HCT116 (cell line): ENCODE results near the gene SNX3. TPM values are rescaled to one million over a fixed set of nuclear protein-coding genes. Genes with fewer than 3 reads are reported as not detected.

Source experiments
- ATAC-seq: fragments of 200-7000 bp; cut with Tn5 transposase; 2 replicates; pipeline ENCODE4 v1.9.1; 2020; ENCODE audit warnings: mild to moderate bottlenecking, moderate library complexity
- BruUV-seq: library from RNA; stranded (reverse); fragments of 400-500 nt; replicated peaks from 2 replicates; lab custom pipeline; 2021; lab: Mats Ljungman, UMichigan
- CTCF ChIA-PET: fragments of 300-600 bp; sonication (Branson Sonifier 250); formaldehyde crosslinking; loops from one replicate; lab custom pipeline; 2021; ENCODE audit warnings: antibody characterized with exemption; lab: Charles Lee
- POLR2A ChIA-PET: fragments of 300-600, 350-600 bp; sonication (Branson Sonifier 250); formaldehyde crosslinking; loops from one replicate; lab custom pipeline; 2021; ENCODE audit warnings: antibody characterized with exemption; lab: Charles Lee
- RAD21 ChIA-PET, 2 experiments: fragments of 300-600 bp; sonication (Branson Sonifier 250); formaldehyde crosslinking; loops; one replicate each; lab custom pipeline; 2023; ENCODE audit warnings: low total read pairs in 2 of 2; ENCODE audit not compliant: uncharacterized antibody in 2 of 2, unreplicated experiment in 2 of 2, low non-redundant PET in 1 of 2; lab: Charles Lee
- DNase-seq: peaks from one replicate; pipeline ENCODE4 v3.0.0-alpha.2; 2010; ENCODE audit warnings: low read depth, low spot score
- H2AFZ ChIP-seq: fragments of 200-600 bp; shearing (Covaris generic), sonication (generic); 2 replicates; pipeline ENCODE4 v1.6.1; 2017; ENCODE audit warnings: low read depth, mixed run types, mixed read lengths, antibody characterized with exemption, low read length; ENCODE audit not compliant: poor library complexity, severe bottlenecking
- H3K27ac ChIP-seq: 2 replicates; pipeline ENCODE4 v1.5.1; 2012; ENCODE audit warnings: low read depth, low read length
- H3K27me3 ChIP-seq: fragments of 200-600 bp; sonication (generic); 2 replicates; pipeline ENCODE4 v1.6.1; 2016; ENCODE audit warnings: mixed run types, low read length, mixed read lengths; ENCODE audit not compliant: insufficient read depth
- H3K36me3 ChIP-seq, 2 experiments: fragments of 200-500 bp in 1 of 2; fragments of 200-600 bp in 1 of 2; sonication (Bioruptor generic) in 1 of 2; sonication (generic) in 1 of 2; 2 replicates each; pipeline versions ENCODE4 v1.5.1 to v1.6.1; 2014 to 2016; ENCODE audit warnings: low read length in 2 of 2, inconsistent platforms in 1 of 2, mixed read lengths in 1 of 2, mixed run types in 1 of 2; ENCODE audit not compliant: insufficient read depth in 2 of 2, control insufficient read depth in 1 of 2
- H3K4me1 ChIP-seq, 2 experiments: fragments of 200-600 bp in 1 of 2; sonication (generic) in 1 of 2; 2 replicates each; pipeline versions ENCODE4 v1.5.1 to v1.6.1; 2012 to 2017; ENCODE audit warnings: low read length in 2 of 2, inconsistent platforms in 1 of 2, mild to moderate bottlenecking in 1 of 2, mixed read lengths in 1 of 2, mixed run types in 1 of 2, moderate library complexity in 1 of 2; ENCODE audit not compliant: insufficient read depth in 2 of 2, control insufficient read depth in 1 of 2
- H3K4me2 ChIP-seq: fragments of 200-600 bp; sonication (generic); 2 replicates; pipeline ENCODE4 v1.6.1; 2017; ENCODE audit warnings: mixed run types, low read length, mixed read lengths
- H3K4me3 ChIP-seq, 2 experiments: fragments of 200-600 bp in 1 of 2; sonication (generic) in 1 of 2; replicated peaks in 1 of 2; 2 replicates each; pipeline ENCODE4 v1.5.1; 2011 to 2016; ENCODE audit warnings: low read length in 2 of 2, control low read depth in 1 of 2, low read depth in 1 of 2, mild to moderate bottlenecking in 1 of 2, mixed read lengths in 1 of 2, mixed run types in 1 of 2
- H3K79me2 ChIP-seq: fragments of 200-600 bp; sonication (generic); 2 replicates; pipeline ENCODE4 v1.6.1; 2017; ENCODE audit warnings: mild to moderate bottlenecking, mixed run types, low read length, moderate library complexity, mixed read lengths; ENCODE audit not compliant: insufficient read depth
- H3K9ac ChIP-seq: fragments of 200-600 bp; sonication (generic); 2 replicates; pipeline ENCODE4 v1.6.1; 2016; ENCODE audit warnings: low read length, mixed read lengths
- H3K9me2 ChIP-seq: fragments of 200-600 bp; sonication (generic), shearing (Covaris generic); 2 replicates; pipeline ENCODE4 v1.6.1; 2017; ENCODE audit warnings: mixed run types, mild to moderate bottlenecking, moderate library complexity; ENCODE audit not compliant: insufficient read depth
- H3K9me3 ChIP-seq, 2 experiments: fragments of 200-500 bp in 1 of 2; fragments of 200-600 bp in 1 of 2; sonication (Bioruptor generic) in 1 of 2; sonication (generic) in 1 of 2; 2 replicates each; pipeline ENCODE4 v1.6.1; 2014 to 2017; ENCODE audit warnings: low read length in 2 of 2, mixed read lengths in 2 of 2, inconsistent platforms in 1 of 2, low read depth in 1 of 2, mild to moderate bottlenecking in 1 of 2, mixed run types in 1 of 2, moderate library complexity in 1 of 2; ENCODE audit not compliant: control insufficient read depth in 1 of 2, insufficient read depth in 1 of 2
- H4K20me1 ChIP-seq: fragments of 200-600 bp; sonication (generic), shearing (Covaris generic); 2 replicates; pipeline ENCODE4 v1.6.1; 2017; ENCODE audit warnings: mixed run types, mild to moderate bottlenecking, moderate library complexity; ENCODE audit not compliant: insufficient read depth
- ATF3 ChIP-seq: IDR thresholded peaks from 2 replicates; pipeline ENCODE4 v1.6.1; 2012
- CBX3 ChIP-seq: IDR thresholded peaks from 2 replicates; pipeline ENCODE4 v1.6.1; 2012; ENCODE audit warnings: low read depth
- CEBPB ChIP-seq: IDR thresholded peaks from 2 replicates; pipeline ENCODE4 v1.6.1; 2012; ENCODE audit warnings: low read depth
- CTCF ChIP-seq, 3 experiments: fragments of 200-600 bp in 1 of 3; sonication (generic) in 1 of 3; IDR thresholded peaks in 2 of 3; conservative IDR thresholded peaks in 1 of 3; 2 replicates each; pipeline ENCODE4 v1.5.1; 2012 to 2017; ENCODE audit warnings: low read depth in 2 of 3, low read length in 2 of 3, antibody characterized with exemption in 1 of 3, borderline replicate concordance in 1 of 3, control low read depth in 1 of 3, mild to moderate bottlenecking in 1 of 3, mixed read lengths in 1 of 3, mixed run types in 1 of 3, moderate library complexity in 1 of 3; ENCODE audit not compliant: insufficient read depth in 1 of 3
- FOSL1 ChIP-seq: IDR thresholded peaks from 2 replicates; pipeline ENCODE4 v1.6.1; 2012; ENCODE audit warnings: low read depth
- MAX ChIP-seq: IDR thresholded peaks from 2 replicates; pipeline ENCODE4 v1.6.1; 2012
- POLR2A ChIP-seq: IDR thresholded peaks from 2 replicates; pipeline ENCODE4 v1.7.0; 2011; ENCODE audit warnings: borderline replicate concordance; ENCODE audit not compliant: insufficient read depth, insufficient read length; ENCODE audit errors: extremely low read depth
- RAD21 ChIP-seq: IDR thresholded peaks from 2 replicates; pipeline ENCODE4 v1.6.1; 2012; ENCODE audit warnings: low read depth, mild to moderate bottlenecking
- REST ChIP-seq: IDR thresholded peaks from 2 replicates; pipeline ENCODE4 v1.6.1; 2012; ENCODE audit warnings: low read depth
- SIN3A ChIP-seq: IDR thresholded peaks from 2 replicates; pipeline ENCODE4 v1.6.1; 2012; ENCODE audit warnings: low read depth
- SP1 ChIP-seq: IDR thresholded peaks from 2 replicates; pipeline ENCODE4 v1.6.1; 2012; ENCODE audit warnings: low read depth
- YY1 ChIP-seq: IDR thresholded peaks from 2 replicates; pipeline ENCODE4 v1.6.1; 2011; ENCODE audit warnings: low read length, low read depth, moderate library complexity, mild to moderate bottlenecking; ENCODE audit not compliant: insufficient replicate concordance; ENCODE audit errors: extremely low read depth
- ZNF274 ChIP-seq: fragments of 200-500 bp; sonication (Bioruptor generic); IDR thresholded peaks from 2 replicates; pipeline ENCODE4 v1.6.1; 2014; ENCODE audit warnings: mild to moderate bottlenecking, low read depth, low read length, inconsistent platforms
- intact Hi-C: fragments of 100-400 bp; cut with micrococcal nuclease; formaldehyde crosslinking; loops from 2 replicates; pipeline ENCODE4 v1.10.0; 2022
- total RNA-seq: library from RNA; stranded (reverse); gene quantifications from one replicate; pipeline ENCODE4 v1.2.1, GENCODE V29; 2021; ENCODE audit not compliant: unreplicated experiment

Gene SNX3
- total RNA-seq, 1 experiment from 2014 or later = 111 TPM

- H3K4me1 ChIP-seq = no peaks in the 10 kb centered on the region
- 0 out of 2 replicates have a peak, but pooled peaks cover 6% of the 10 kb centered on the region for H4K20me1 ChIP-seq
- RAD21 ChIA-PET = interaction anchor here (0.6 to 0.7 kb wide), 2 partner anchors 9 to 54 kb away, joined by 3 read pairs; no protein-coding TSS in a partner anchor
- H2AFZ ChIP-seq = no peak overlapping the region
- H3K36me3 ChIP-seq = peaks cover 0 to 2% of the 10 kb centered on the region in 2 experiments; a peak in 1 of 4 replicates
- POLR2A ChIA-PET = no interaction called here
- no peaks in the 10 kb centered on the region for H3K9me2 ChIP-seq
- no peak for DNase-seq
- no peaks in the 10 kb centered on the region for H3K27me3 ChIP-seq
- CTCF ChIA-PET = interaction anchor here (1.7 kb wide), 1 partner anchor 239 kb away, joined by 5 read pairs; no protein-coding TSS in a partner anchor
- no peak overlapping the region for H3K4me3 ChIP-seq
- TF ChIP-seq YY1 = no peak
- no peak for TF ChIP-seq MAX
- no peak for TF ChIP-seq SP1
- TF ChIP-seq ATF3 = no peak
- no peak for TF ChIP-seq ZNF274
- no peak for TF ChIP-seq POLR2A
- BruUV-seq = no TSS peak
- H3K9ac ChIP-seq = no peak overlapping the region
- H3K79me2 ChIP-seq = peaks cover 98% of the 10 kb centered on the region
- H3K9me3 ChIP-seq = no peaks in the 10 kb centered on the region
- intact Hi-C loops = no loop called here
- no peak for ATAC-seq
- H3K4me2 ChIP-seq = no peak overlapping the region
- H3K27ac ChIP-seq = no peak overlapping the region
These were observed 7.6 kb downstream of the SNX3 start for GRCh38 chr6:108253241-108253640.

GRCh38 chr6:108252055-108252454, 8.8 kb downstream of the SNX3 start:
- Histone ChIP-seq H3K4me1 (no peaks in the 10 kb centered on the region), H3K4me3 (no peak overlapping the region), H3K36me3 (peaks cover 0 to 2% of the 10 kb centered on the region in 2 experiments; a peak in 1 of 4 replicates), H3K27ac (no peak overlapping the region), H3K9me2 (no peaks in the 10 kb centered on the region), H2AFZ (no peak overlapping the region), H3K9ac (no peak overlapping the region), H3K4me2 (no peak overlapping the region), H3K27me3 (no peaks in the 10 kb centered on the region), H4K20me1 (0 out of 2 replicates have a peak, but pooled peaks cover 11% of the 10 kb centered on the region), H3K79me2 (peaks cover 98% of the 10 kb centered on the region), H3K9me3 (no peaks in the 10 kb centered on the region)
- ChIA-PET CTCF (interaction anchor here (2.6 kb wide), 1 partner anchor 240 kb away, joined by 10 read pairs; no protein-coding TSS in a partner anchor), POLR2A (no interaction called here), RAD21 (no interaction called here)
- ATAC-seq (no peak), DNase-seq (no peak)
- intact Hi-C loops = no loop called here
- BruUV-seq = no TSS peak
- TF ChIP-seq CTCF (IDR thresholded peaks at IDR 0.05 in 2 of 3, conservative IDR thresholded peaks at IDR 0.05 in 1 of 3; ENCODE audit: borderline replicate concordance in 1 of 3, insufficient read depth in 1 of 3, low read depth in 2 of 3, low read length in 2 of 3) (no peak), REST (no peak), CBX3 (no peak), FOSL1 (no peak), YY1 (no peak), CEBPB (no peak), POLR2A (no peak), SIN3A (no peak), RAD21 (no peak)
